HG03135 (cell line): Measurements from ENCODE around the gene CTRB2.
"Not testable (repeated sequence)": the region's sequence is repeated elsewhere in the genome, so short reads cannot be mapped to it uniquely, and the experiment has no call there.

Experiments
- ATAC-seq: cut with Tn5 transposase; IDR thresholded peaks from one replicate; pipeline ENCODE4 v1.9.1; 2021; ENCODE audit warnings: mild to moderate bottlenecking, moderate library complexity; ENCODE audit not compliant: unreplicated experiment

The CTRB2 gene

DNA sequence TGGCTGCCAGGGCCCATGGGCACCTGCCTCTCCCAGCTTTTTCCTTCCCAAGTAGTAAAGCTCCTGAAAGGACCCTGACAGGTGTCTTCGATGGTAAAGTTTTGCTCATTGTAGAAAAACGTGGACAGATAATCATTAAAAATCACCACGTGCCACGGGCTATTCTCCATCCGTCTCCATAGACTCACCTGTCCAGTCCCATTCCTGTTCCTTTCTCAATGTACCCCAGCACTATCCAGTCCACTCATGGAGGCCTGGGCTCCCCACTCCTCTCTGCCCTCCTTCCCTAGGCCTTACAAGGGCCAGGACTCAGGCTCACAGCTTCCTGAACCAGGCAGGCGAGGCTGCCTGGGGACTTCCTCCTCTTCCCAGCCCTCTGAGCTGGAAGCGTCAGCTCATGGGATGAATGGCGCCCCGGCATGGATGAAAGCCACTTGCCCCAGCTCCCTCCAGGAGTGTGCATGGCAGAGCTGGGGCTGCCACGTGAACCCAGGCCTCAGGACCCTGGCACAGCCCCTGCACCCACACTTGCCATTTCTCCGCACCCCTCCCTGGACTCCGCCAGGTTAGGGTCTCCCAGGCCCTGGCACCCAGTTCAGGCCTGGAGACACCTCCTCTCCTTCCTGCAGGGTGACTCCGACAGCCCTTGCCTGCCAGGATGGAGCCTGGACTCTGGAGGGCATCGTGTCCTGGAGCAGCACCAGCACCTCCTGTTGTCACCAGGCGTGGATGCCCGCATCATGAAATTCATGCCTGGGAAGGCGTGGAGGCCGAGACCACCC, 20.6 kb upstream of the CTRB2 start:
- ATAC-seq = no peak

- ATAC-seq = no peak
These were observed 19.8 kb upstream of the CTRB2 start for GRCh38 chr16:75226550-75227360.

DNA sequence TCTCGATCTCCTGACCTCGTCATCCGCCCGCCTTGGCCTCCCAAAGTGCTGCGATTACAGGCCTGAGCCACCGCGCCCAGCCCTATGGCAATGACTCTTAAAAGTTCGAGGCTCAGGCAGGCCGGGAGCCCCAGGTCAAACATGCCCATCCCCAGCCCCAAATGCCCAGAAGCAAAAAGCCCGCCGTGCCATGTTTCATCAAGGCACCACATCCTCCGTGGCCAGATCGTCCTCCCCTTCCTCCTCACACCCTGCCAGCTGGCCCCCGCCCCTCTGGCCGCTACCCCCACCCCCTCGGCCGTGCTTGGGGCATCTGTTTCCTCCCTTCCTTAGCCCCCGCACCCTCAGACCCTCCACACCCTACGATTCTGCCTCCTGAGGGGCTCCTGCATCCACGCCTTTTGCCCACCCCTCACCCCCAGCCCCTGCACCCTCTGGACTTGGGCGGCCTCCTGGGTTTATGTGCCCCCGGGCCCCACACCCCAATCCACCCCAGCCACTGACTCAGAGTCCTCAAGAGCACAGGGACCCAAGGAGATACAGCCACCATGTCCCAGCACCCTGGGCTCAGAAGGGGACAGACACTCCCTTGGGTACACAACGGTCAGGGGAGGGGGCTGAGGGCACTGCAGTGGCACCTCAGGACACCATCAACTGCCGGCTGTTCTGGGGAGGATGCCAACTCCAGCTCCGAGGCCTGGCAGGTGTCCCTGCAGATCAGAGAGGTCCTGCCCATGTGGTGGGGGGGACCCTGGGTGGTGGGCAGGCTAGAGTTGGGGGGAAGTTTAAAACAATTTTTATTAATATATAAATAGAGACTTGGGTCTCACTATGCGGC, 18.9 kb upstream of the CTRB2 start:
- ATAC-seq = no peak

- ATAC-seq = no peak
These were observed 18.1 kb upstream of the CTRB2 start for GRCh38 chr16:75225092-75225491.

GRCh38 chr16:75224306-75225082, 17.5 kb upstream of the CTRB2 start:
- no peak for ATAC-seq

DNA sequence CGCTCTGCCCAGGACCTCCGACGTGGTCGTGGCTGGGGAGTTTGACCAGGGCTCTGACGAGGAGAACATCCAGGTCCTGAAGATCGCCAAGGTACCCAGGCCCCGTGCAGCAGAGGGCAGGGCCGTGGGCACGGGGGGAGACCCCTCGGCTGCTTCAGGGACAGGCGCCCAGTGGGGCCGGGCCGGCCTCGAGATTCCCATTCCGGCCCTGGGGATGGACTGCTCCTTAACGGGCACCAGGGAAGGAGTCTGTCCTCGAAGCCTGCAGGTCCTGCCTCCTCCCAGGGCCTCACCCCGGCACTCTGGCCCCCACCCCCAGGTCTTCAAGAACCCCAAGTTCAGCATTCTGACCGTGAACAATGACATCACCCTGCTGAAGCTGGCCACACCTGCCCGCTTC, 16.2 kb upstream of the CTRB2 start:
- not testable (repeated sequence) for ATAC-seq

GRCh38 chr16:75222271-75222783, 15.4 kb upstream of the CTRB2 start:
- no peak for ATAC-seq

DNA sequence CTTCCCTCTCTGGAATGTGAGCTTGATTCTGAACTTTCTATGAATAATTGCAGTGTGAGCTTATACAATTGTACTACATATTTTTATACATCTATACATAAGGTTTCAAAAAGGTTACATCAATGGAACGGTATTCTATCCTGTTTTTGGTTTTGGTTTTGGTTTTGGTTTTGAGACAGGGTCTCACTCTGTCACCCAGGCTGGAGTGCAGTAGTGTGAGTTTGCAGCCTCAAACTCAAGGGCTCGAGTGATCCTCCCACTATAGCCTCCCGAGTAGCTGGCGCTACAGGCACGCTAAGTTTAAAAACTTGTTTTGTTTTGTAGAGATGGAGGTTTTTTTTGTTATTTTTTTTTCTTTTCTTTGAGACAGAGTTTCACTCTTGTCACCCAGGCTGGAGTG, 12.9 kb upstream of the CTRB2 start:
- no peak for ATAC-seq

GRCh38 chr16:75219088-75219487, 12.1 kb upstream of the CTRB2 start:
- ATAC-seq = no peak

- ATAC-seq = peak; percentile 42
These were observed 11.5 kb upstream of the CTRB2 start, which contains the start of gene CTRB1 for GRCh38 chr16:75218256-75219076. CTRB1 (plus strand) TSS chr16:75218988; CDS start chr16:75219008, 20 bp downstream.

GRCh38 chr16:75217389-75217851, 10.5 kb upstream of the CTRB2 start:
- no peak for ATAC-seq

DNA sequence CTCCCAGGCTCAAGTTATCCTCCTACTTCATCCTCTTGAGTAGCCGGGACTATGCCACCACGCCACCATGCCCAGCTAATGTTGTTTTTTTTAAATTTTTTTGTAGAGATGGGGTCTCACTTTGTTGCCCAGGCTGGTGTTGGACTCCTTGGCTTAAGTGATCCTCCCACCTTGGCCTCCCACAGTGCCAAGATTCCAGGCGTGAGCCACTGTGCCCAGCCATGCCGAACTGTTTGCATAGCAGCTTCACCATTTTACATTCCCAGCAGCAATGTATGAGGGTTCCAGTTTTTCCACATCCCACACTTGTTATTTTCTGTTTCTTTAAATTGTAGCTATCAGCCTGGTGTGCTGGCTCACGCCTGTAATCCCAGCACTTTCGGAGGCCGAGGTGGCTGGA, 9.6 kb upstream of the CTRB2 start:
- ATAC-seq = no peak

DNA sequence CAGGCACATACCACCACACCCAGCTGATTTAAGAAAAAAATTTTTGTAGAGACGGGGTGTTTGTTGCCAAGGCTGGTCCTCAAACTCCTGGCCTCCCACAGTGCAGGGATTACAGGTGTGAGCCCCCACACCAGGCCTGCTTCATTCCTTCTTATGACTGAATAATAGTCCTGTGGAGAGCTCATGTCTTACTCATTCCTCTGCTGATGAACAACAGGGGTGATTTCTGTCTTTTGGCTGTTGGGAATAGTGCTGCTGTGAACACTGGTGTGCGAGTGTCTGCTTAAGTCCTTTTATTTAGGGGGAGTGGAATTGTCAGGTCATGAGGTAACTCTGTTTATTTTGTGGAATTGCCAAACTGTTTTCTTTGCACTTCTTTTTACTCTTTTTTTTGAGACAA, 9.2 kb upstream of the CTRB2 start:
- no peak for ATAC-seq

GRCh38 chr16:75211286-75211685, 4.3 kb upstream of the CTRB2 start:
- not testable (repeated sequence) for ATAC-seq

DNA sequence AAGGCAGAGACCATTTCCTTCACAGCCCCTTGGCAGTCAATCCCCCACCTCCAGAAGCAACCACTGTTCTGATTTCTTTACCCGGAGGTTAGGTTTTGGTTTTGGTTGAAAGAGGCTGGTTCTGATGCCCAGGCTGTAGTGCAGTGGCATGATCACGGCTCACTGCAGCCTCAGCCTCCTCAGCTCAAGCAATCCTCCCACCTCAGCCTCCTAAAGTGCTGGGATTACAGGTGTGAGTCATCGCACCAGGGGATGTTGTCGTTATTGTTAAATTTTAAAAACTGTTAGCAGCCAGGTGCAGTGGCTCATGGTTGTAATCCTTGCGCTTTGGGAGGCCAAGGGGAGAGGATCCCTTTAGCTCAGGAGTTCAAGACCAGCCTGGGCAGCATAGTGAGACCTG, 3.0 kb upstream of the CTRB2 start:
- ATAC-seq = no peak

- ATAC-seq = not testable (repeated sequence)
These were observed 2.6 kb upstream of the CTRB2 start for GRCh38 chr16:75209514-75209913.

DNA sequence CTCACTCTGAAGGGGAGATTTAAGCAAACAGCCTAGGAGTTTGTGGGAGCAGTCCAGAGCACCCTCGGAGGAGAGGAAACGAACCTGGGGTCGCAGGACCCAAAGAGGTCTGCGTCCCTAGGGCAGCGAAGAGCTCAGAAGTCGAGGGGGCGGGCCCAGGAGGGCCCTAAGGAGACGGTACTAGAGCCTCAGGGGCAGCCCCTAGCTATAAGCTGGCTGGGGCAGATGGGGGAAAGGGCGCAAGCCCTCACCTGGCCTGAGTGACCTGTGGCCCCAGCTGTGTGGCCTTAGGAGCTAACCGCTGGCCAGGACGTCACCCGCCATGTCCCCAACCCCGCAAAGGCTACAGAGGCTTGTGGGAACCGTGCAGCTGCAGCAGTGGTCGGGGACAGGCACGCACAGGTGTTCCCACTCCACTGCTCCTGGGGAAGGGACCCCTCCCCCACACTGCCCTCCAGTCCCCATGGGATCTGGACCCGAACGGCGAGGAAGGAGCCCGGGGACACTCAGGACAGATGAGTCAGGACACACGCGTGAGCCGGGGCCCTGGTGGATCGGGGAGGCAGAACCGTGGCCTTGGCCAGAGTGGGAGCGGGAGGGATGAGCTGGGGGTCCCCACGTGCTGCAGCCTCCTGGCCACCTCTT, 2.0 kb upstream of the CTRB2 start:
- no peak for ATAC-seq

DNA sequence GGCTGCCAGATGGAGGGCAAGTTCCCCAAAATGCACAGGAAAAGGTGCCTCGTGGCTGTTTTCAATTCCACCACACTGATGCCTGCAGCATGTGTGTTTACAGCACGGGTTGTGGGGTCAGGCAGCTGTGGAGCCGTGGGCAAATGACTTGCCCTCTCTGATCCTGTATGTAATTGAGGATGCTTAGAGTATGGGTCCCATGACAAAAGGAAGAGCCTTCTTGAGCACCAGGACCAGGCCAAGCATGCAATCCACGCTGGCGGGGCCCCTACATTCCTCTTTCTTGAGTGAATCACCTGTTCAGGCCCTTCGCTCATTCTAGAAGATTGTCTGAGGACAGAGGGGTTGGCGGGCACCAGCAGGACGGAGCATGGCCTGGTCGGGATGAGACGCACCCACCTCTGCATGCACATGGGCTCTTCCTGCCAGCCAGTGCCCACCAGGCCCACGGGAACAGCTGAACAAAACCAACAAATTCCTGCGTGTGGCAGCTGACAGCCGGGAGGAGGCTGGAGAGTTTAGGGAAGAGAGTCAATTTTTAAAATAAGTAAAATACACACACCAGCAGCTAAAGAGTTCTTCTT, 1.4 kb upstream of the CTRB2 start:
- no peak for ATAC-seq
